Hepatocyte (in vitro differentiated cells): ENCODE data around the gene NAPEPLD. TPM values are rescaled to one million over a fixed set of nuclear protein-coding genes. Genes with fewer than 3 reads are reported as not detected.

Experiments used
- DNase-seq: peaks from one replicate; pipeline ENCODE4 v3.0.0-alpha.2; 2016; ENCODE audit warnings: low spot score
- H2AFZ ChIP-seq: fragments of 200-600 bp; sonication (generic); 2 replicates; pipeline ENCODE4 v1.6.0; 2016; ENCODE audit warnings: antibody characterized with exemption, mild to moderate bottlenecking
- H3K27ac ChIP-seq: fragments of 200-600 bp; sonication (generic); 2 replicates; pipeline ENCODE4 v1.5.1; 2016; ENCODE audit warnings: mild to moderate bottlenecking
- H3K27me3 ChIP-seq: fragments of 200-600 bp; sonication (generic); 2 replicates; pipeline ENCODE4 v1.6.1; 2016
- H3K36me3 ChIP-seq: fragments of 200-600 bp; sonication (generic); replicated peaks from 2 replicates; pipeline ENCODE4 v1.5.1; 2016; ENCODE audit warnings: low read depth; ENCODE audit not compliant: insufficient read depth
- H3K4me1 ChIP-seq: fragments of 200-600 bp; sonication (generic); 2 replicates; pipeline ENCODE4 v1.5.1; 2016; ENCODE audit warnings: mild to moderate bottlenecking, moderate library complexity; ENCODE audit not compliant: insufficient read depth
- H3K4me2 ChIP-seq: fragments of 200-600 bp; sonication (generic); 2 replicates; pipeline ENCODE4 v1.6.0; 2016
- H3K4me3 ChIP-seq: fragments of 200-600 bp; sonication (generic); 2 replicates; pipeline ENCODE4 v1.5.1; 2016; ENCODE audit warnings: mild to moderate bottlenecking
- H3K79me2 ChIP-seq: fragments of 200-600 bp; sonication (generic); 2 replicates; pipeline ENCODE4 v1.6.0; 2017; ENCODE audit warnings: mild to moderate bottlenecking
- H3K9me2 ChIP-seq: fragments of 200-600 bp; sonication (generic); replicated peaks from 2 replicates; pipeline ENCODE4 v1.6.0; 2017; ENCODE audit warnings: mild to moderate bottlenecking; ENCODE audit not compliant: insufficient read depth
- H3K9me3 ChIP-seq: fragments of 200-600 bp; sonication (generic); 2 replicates; pipeline ENCODE4 v1.5.1; 2016; ENCODE audit warnings: low read depth, mild to moderate bottlenecking
- H4K20me1 ChIP-seq: fragments of 200-600 bp; sonication (generic); 2 replicates; pipeline ENCODE4 v1.6.0; 2016; ENCODE audit warnings: mild to moderate bottlenecking; ENCODE audit not compliant: insufficient read depth, poor library complexity, severe bottlenecking
- EZH2 ChIP-seq: fragments of 200-600 bp; sonication (generic); IDR thresholded peaks from 2 replicates; pipeline ENCODE4 v1.6.1; 2016; ENCODE audit warnings: antibody characterized with exemption, mild to moderate bottlenecking, borderline replicate concordance
- EZH2phosphoT487 ChIP-seq: fragments of 200-600 bp; sonication (generic); IDR thresholded peaks from one replicate; pipeline ENCODE4 v1.6.1; 2018; ENCODE audit warnings: antibody characterized with exemption, mild to moderate bottlenecking, low read depth, moderate library complexity; ENCODE audit not compliant: unreplicated experiment, severe bottlenecking
- WGBS: methylation state at CpG from one replicate; pipeline ENCODE4 v1.1.6; 2016; ENCODE audit warnings: low lambda C conversion rate; ENCODE audit errors: missing lambda C conversion rate; 5-methylcytosine and 5-hydroxymethylcytosine counted together
- polyA plus RNA-seq: library from polyadenylated mRNA; unstranded; fragments of >200 nt; fragmentation: Nextera tagmentation; extraction: Ambion mirVana; gene quantifications from 2 replicates; pipeline ENCODE4 v1.2.1, GENCODE V29; 2016
- total RNA-seq: library from RNA; depleted of rRNA; stranded (reverse); fragments of >200 nt; gene quantifications from 2 replicates; pipeline ENCODE4 v1.2.3, GENCODE V29; 2014
- TF ChIP-seq, protein P1 (sequence below): fragments of 200-600 bp; sonication (generic); IDR thresholded peaks from 2 replicates; pipeline ENCODE4 v1.5.1; 2016; ENCODE audit warnings: antibody characterized with exemption, mild to moderate bottlenecking; ENCODE audit not compliant: poor library complexity

Gene NAPEPLD
- total and polyA plus RNA-seq, 2 experiments from 2014 or later: 11.0 to 12.0 TPM

DNA sequence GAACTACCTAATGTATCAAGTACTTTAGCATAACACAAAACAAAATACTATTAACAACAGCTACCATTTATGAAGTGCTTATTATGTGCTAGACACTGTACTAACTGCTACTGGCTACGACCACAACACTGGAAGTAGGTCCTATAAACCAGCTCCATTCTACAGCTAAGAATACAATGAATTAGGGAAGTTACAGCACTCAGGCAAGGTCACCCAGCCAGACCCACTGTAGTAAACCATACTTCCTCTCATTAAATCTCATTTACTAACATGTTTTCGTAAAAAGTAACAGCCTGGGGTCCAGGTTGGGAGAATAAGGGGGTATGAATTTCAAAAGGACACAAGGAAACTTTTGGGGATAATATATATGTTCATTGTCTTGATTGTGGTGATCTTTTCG lies 25.4 kb downstream of the NAPEPLD start:
- Histone ChIP-seq H3K79me2 (peaks cover 6% of the 10 kb centered on the region), H3K27ac (no peak overlapping the region), H3K4me1 (no peaks in the 10 kb centered on the region), H3K27me3 (no peaks in the 10 kb centered on the region), H3K36me3 (no peaks in the 10 kb centered on the region), H3K9me3 (no peaks in the 10 kb centered on the region), H3K9me2 (no peaks in the 10 kb centered on the region), H3K4me2 (no peak overlapping the region), H3K4me3 (no peak overlapping the region), H2AFZ (no peak overlapping the region), H4K20me1 (no peaks in the 10 kb centered on the region)
- TF ChIP-seq, protein P1, sequence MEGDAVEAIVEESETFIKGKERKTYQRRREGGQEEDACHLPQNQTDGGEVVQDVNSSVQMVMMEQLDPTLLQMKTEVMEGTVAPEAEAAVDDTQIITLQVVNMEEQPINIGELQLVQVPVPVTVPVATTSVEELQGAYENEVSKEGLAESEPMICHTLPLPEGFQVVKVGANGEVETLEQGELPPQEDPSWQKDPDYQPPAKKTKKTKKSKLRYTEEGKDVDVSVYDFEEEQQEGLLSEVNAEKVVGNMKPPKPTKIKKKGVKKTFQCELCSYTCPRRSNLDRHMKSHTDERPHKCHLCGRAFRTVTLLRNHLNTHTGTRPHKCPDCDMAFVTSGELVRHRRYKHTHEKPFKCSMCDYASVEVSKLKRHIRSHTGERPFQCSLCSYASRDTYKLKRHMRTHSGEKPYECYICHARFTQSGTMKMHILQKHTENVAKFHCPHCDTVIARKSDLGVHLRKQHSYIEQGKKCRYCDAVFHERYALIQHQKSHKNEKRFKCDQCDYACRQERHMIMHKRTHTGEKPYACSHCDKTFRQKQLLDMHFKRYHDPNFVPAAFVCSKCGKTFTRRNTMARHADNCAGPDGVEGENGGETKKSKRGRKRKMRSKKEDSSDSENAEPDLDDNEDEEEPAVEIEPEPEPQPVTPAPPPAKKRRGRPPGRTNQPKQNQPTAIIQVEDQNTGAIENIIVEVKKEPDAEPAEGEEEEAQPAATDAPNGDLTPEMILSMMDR: no peak
- TF ChIP-seq EZH2phosphoT487 (no peak), EZH2 (no peak)
- WGBS: 64% methylated on average over 3 of the region's 3 CpGs
- no peak for DNase-seq

DNA sequence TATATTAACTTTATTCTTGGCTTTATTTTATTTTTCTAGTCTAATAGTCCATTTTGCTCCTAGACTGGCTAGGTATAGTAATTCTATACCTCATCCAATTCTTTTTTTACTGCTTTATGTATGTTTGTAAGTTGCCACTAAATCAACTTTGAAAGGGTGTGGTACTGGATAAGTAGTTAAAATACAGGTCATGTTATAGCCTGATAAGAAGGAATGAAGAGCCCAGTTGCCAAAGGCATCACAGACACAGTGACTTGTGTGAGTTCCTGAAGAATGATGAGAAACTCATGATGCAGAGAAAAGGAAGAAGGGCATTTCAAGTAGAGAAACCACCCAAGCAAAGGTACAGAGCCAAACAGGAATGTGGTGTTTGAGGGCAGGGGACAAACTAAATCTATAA lies 27.3 kb downstream of the NAPEPLD start:
- Histone ChIP-seq H3K9me3 (no peaks in the 10 kb centered on the region), H4K20me1 (no peaks in the 10 kb centered on the region), H3K79me2 (peaks cover 2% of the 10 kb centered on the region), H3K27me3 (no peaks in the 10 kb centered on the region), H2AFZ (no peak overlapping the region), H3K27ac (no peak overlapping the region), H3K36me3 (no peaks in the 10 kb centered on the region), H3K4me2 (no peak overlapping the region), H3K9me2 (no peaks in the 10 kb centered on the region), H3K4me3 (no peak overlapping the region), H3K4me1 (no peaks in the 10 kb centered on the region)
- TF ChIP-seq EZH2: no peak
- TF ChIP-seq, protein P1: no peak
- no peak for TF ChIP-seq EZH2phosphoT487
- no peak for DNase-seq

DNA sequence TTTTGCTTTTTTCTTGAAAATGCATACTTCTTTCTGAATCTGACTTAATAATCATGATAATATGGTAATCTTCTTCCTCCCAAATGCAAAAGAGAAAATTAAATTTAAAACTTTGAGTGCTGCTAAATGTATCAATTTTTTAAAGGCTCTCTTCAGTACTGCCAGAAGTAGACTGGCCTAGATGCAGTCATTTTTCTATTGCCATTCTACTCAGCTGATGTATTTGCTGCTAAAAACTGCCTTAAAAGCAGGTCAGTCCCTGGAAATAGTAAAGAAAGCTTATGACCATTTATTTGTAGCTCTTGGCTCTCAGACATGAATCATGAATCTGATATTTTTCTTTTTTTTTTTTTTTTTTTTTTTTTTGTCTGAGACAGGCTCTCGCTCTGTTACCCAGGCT lies 28.5 kb downstream of the NAPEPLD start:
- Histone ChIP-seq H3K27me3 (no peaks in the 10 kb centered on the region), H3K36me3 (no peaks in the 10 kb centered on the region), H3K79me2 (peaks cover 2% of the 10 kb centered on the region), H3K9me2 (no peaks in the 10 kb centered on the region), H3K4me1 (no peaks in the 10 kb centered on the region), H3K4me2 (no peak overlapping the region), H3K4me3 (no peak overlapping the region), H4K20me1 (no peaks in the 10 kb centered on the region), H3K9me3 (no peaks in the 10 kb centered on the region), H3K27ac (no peak overlapping the region), H2AFZ (no peak overlapping the region)
- DNase-seq: no peak
- WGBS: 100% methylated on average over 1 of the region's 1 CpG
- TF ChIP-seq EZH2 (no peak), EZH2phosphoT487 (no peak)
- TF ChIP-seq, protein P1: no peak

DNA sequence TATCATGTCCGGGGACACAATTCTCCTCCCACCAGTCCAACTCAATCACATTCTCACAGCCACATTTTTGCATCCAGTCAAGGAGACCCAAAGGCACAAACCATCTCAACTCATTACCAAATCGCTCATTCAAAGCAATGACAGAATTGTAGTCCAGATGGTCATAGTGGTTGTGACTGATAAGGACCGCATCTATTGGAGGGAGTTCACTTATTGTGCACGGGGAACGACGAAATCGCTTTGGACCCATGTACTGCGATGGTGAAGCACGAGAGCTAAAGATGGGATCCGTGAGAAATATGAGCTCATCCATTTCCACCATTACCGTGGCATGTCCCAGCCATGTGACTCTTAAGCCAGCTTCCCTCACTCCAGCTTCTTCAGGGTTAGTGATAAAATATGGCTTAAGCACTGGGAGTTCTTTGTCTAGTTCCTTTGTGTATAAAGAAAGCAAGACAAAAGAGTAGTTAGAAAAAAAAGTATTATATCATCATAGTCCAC lies 29.1 kb downstream of the NAPEPLD start:
- Histone ChIP-seq H3K27me3 (no peaks in the 10 kb centered on the region), H2AFZ (no peak overlapping the region), H3K79me2 (peaks cover 2% of the 10 kb centered on the region), H3K4me3 (no peak overlapping the region), H3K9me2 (no peaks in the 10 kb centered on the region), H3K4me2 (no peak overlapping the region), H3K4me1 (no peaks in the 10 kb centered on the region), H4K20me1 (no peaks in the 10 kb centered on the region), H3K27ac (no peak overlapping the region), H3K36me3 (no peaks in the 10 kb centered on the region), H3K9me3 (no peaks in the 10 kb centered on the region)
- DNase-seq: no peak
- WGBS: 97% methylated on average over 11 of the region's 11 CpGs
- TF ChIP-seq EZH2phosphoT487 (no peak), EZH2 (no peak)
- TF ChIP-seq, protein P1: no peak
